Measurements from ENCODE around the gene THBS2.

DNA sequence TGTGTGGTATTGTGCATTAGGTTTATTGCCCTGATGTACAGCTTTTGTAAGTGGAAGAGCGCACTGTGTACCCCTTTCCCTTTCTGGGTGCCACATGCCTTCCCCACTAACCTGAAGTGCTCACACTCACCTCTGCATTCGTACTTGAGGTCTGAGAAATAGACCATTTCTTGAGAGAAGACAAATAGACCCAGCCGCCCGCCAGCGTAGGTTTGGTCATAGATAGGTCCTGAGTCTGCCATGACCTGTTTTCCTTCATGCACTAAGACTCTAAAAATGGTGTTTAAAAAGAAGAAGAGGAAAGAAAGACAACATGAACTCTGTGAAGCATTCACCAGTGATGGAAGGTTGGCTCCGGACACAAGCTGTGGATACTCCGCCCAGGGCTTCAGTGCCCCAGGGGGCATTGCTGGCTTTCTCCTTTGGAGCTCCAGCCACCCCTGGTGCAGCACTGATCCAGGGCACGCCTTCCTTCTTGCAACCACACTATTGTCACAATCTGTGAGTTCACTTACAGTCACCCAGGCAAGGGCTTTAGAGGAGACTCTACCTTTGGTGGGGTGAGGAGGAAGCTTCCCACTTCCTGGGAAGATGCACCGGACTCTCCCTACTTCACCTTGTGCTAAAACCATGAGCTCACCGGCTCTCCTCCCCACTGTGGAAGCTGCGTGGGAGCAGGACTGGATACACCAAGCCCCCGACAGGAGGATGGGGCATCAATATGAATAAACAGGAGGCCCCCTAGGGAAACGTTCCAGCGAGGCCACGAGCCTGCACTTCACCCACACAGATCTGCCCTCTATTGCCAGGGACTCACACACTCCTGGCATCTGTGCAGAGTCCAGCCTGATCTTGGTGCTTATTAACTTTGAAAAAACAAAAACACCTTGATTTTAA, 33.3 kb downstream of the THBS2 start:
- TF ChIP-seq, protein P1, sequence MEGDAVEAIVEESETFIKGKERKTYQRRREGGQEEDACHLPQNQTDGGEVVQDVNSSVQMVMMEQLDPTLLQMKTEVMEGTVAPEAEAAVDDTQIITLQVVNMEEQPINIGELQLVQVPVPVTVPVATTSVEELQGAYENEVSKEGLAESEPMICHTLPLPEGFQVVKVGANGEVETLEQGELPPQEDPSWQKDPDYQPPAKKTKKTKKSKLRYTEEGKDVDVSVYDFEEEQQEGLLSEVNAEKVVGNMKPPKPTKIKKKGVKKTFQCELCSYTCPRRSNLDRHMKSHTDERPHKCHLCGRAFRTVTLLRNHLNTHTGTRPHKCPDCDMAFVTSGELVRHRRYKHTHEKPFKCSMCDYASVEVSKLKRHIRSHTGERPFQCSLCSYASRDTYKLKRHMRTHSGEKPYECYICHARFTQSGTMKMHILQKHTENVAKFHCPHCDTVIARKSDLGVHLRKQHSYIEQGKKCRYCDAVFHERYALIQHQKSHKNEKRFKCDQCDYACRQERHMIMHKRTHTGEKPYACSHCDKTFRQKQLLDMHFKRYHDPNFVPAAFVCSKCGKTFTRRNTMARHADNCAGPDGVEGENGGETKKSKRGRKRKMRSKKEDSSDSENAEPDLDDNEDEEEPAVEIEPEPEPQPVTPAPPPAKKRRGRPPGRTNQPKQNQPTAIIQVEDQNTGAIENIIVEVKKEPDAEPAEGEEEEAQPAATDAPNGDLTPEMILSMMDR (IDR thresholded peaks at IDR 0.05): no peak
- no peak for TF ChIP-seq POLR2A (IDR thresholded peaks at IDR 0.05)
